HCT116 (cell line): ENCODE results near the gene KIF26A. TPM values are rescaled to one million over a fixed set of nuclear protein-coding genes. Genes with fewer than 3 reads are reported as not detected.

ENCODE experiments used
- ATAC-seq: fragments of 200-7000 bp; cut with Tn5 transposase; 2 replicates; pipeline ENCODE4 v1.9.1; 2020; ENCODE audit warnings: mild to moderate bottlenecking, moderate library complexity
- BruUV-seq: library from RNA; stranded (reverse); fragments of 400-500 nt; replicated peaks from 2 replicates; lab custom pipeline; 2021; lab: Mats Ljungman, UMichigan
- CTCF ChIA-PET: fragments of 300-600 bp; sonication (Branson Sonifier 250); formaldehyde crosslinking; loops from one replicate; lab custom pipeline; 2021; ENCODE audit warnings: antibody characterized with exemption; lab: Charles Lee
- POLR2A ChIA-PET: fragments of 300-600, 350-600 bp; sonication (Branson Sonifier 250); formaldehyde crosslinking; loops from one replicate; lab custom pipeline; 2021; ENCODE audit warnings: antibody characterized with exemption; lab: Charles Lee
- RAD21 ChIA-PET, 2 experiments: fragments of 300-600 bp; sonication (Branson Sonifier 250); formaldehyde crosslinking; loops; one replicate each; lab custom pipeline; 2023; ENCODE audit warnings: low total read pairs in 2 of 2; ENCODE audit not compliant: uncharacterized antibody in 2 of 2, unreplicated experiment in 2 of 2, low non-redundant PET in 1 of 2; lab: Charles Lee
- DNase-seq: peaks from one replicate; pipeline ENCODE4 v3.0.0-alpha.2; 2010; ENCODE audit warnings: low read depth, low spot score
- H2AFZ ChIP-seq: fragments of 200-600 bp; shearing (Covaris generic), sonication (generic); 2 replicates; pipeline ENCODE4 v1.6.1; 2017; ENCODE audit warnings: low read depth, mixed run types, mixed read lengths, antibody characterized with exemption, low read length; ENCODE audit not compliant: poor library complexity, severe bottlenecking
- H3K27ac ChIP-seq: 2 replicates; pipeline ENCODE4 v1.5.1; 2012; ENCODE audit warnings: low read depth, low read length
- H3K27me3 ChIP-seq: fragments of 200-600 bp; sonication (generic); 2 replicates; pipeline ENCODE4 v1.6.1; 2016; ENCODE audit warnings: mixed run types, low read length, mixed read lengths; ENCODE audit not compliant: insufficient read depth
- H3K36me3 ChIP-seq, 2 experiments: fragments of 200-500 bp in 1 of 2; fragments of 200-600 bp in 1 of 2; sonication (Bioruptor generic) in 1 of 2; sonication (generic) in 1 of 2; 2 replicates each; pipeline versions ENCODE4 v1.5.1 to v1.6.1; 2014 to 2016; ENCODE audit warnings: low read length in 2 of 2, inconsistent platforms in 1 of 2, mixed read lengths in 1 of 2, mixed run types in 1 of 2; ENCODE audit not compliant: insufficient read depth in 2 of 2, control insufficient read depth in 1 of 2
- H3K4me1 ChIP-seq, 2 experiments: fragments of 200-600 bp in 1 of 2; sonication (generic) in 1 of 2; 2 replicates each; pipeline versions ENCODE4 v1.5.1 to v1.6.1; 2012 to 2017; ENCODE audit warnings: low read length in 2 of 2, inconsistent platforms in 1 of 2, mild to moderate bottlenecking in 1 of 2, mixed read lengths in 1 of 2, mixed run types in 1 of 2, moderate library complexity in 1 of 2; ENCODE audit not compliant: insufficient read depth in 2 of 2, control insufficient read depth in 1 of 2
- H3K4me2 ChIP-seq: fragments of 200-600 bp; sonication (generic); 2 replicates; pipeline ENCODE4 v1.6.1; 2017; ENCODE audit warnings: mixed run types, low read length, mixed read lengths
- H3K4me3 ChIP-seq, 2 experiments: fragments of 200-600 bp in 1 of 2; sonication (generic) in 1 of 2; replicated peaks in 1 of 2; 2 replicates each; pipeline ENCODE4 v1.5.1; 2011 to 2016; ENCODE audit warnings: low read length in 2 of 2, control low read depth in 1 of 2, low read depth in 1 of 2, mild to moderate bottlenecking in 1 of 2, mixed read lengths in 1 of 2, mixed run types in 1 of 2
- H3K79me2 ChIP-seq: fragments of 200-600 bp; sonication (generic); 2 replicates; pipeline ENCODE4 v1.6.1; 2017; ENCODE audit warnings: mild to moderate bottlenecking, mixed run types, low read length, moderate library complexity, mixed read lengths; ENCODE audit not compliant: insufficient read depth
- H3K9ac ChIP-seq: fragments of 200-600 bp; sonication (generic); 2 replicates; pipeline ENCODE4 v1.6.1; 2016; ENCODE audit warnings: low read length, mixed read lengths
- H3K9me2 ChIP-seq: fragments of 200-600 bp; sonication (generic), shearing (Covaris generic); 2 replicates; pipeline ENCODE4 v1.6.1; 2017; ENCODE audit warnings: mixed run types, mild to moderate bottlenecking, moderate library complexity; ENCODE audit not compliant: insufficient read depth
- H3K9me3 ChIP-seq, 2 experiments: fragments of 200-500 bp in 1 of 2; fragments of 200-600 bp in 1 of 2; sonication (Bioruptor generic) in 1 of 2; sonication (generic) in 1 of 2; 2 replicates each; pipeline ENCODE4 v1.6.1; 2014 to 2017; ENCODE audit warnings: low read length in 2 of 2, mixed read lengths in 2 of 2, inconsistent platforms in 1 of 2, low read depth in 1 of 2, mild to moderate bottlenecking in 1 of 2, mixed run types in 1 of 2, moderate library complexity in 1 of 2; ENCODE audit not compliant: control insufficient read depth in 1 of 2, insufficient read depth in 1 of 2
- H4K20me1 ChIP-seq: fragments of 200-600 bp; sonication (generic), shearing (Covaris generic); 2 replicates; pipeline ENCODE4 v1.6.1; 2017; ENCODE audit warnings: mixed run types, mild to moderate bottlenecking, moderate library complexity; ENCODE audit not compliant: insufficient read depth
- CEBPB ChIP-seq: IDR thresholded peaks from 2 replicates; pipeline ENCODE4 v1.6.1; 2012; ENCODE audit warnings: low read depth
- FOSL1 ChIP-seq: IDR thresholded peaks from 2 replicates; pipeline ENCODE4 v1.6.1; 2012; ENCODE audit warnings: low read depth
- MAX ChIP-seq: IDR thresholded peaks from 2 replicates; pipeline ENCODE4 v1.6.1; 2012
- RAD21 ChIP-seq: IDR thresholded peaks from 2 replicates; pipeline ENCODE4 v1.6.1; 2012; ENCODE audit warnings: low read depth, mild to moderate bottlenecking
- SRF ChIP-seq: IDR thresholded peaks from 2 replicates; pipeline ENCODE4 v1.6.1; 2012; ENCODE audit warnings: low read depth
- YY1 ChIP-seq: IDR thresholded peaks from 2 replicates; pipeline ENCODE4 v1.6.1; 2011; ENCODE audit warnings: low read length, low read depth, moderate library complexity, mild to moderate bottlenecking; ENCODE audit not compliant: insufficient replicate concordance; ENCODE audit errors: extremely low read depth
- intact Hi-C: fragments of 100-400 bp; cut with micrococcal nuclease; formaldehyde crosslinking; loops from 2 replicates; pipeline ENCODE4 v1.10.0; 2022
- total RNA-seq: library from RNA; stranded (reverse); gene quantifications from one replicate; pipeline ENCODE4 v1.2.1, GENCODE V29; 2021; ENCODE audit not compliant: unreplicated experiment
- TF ChIP-seq, protein P1 (sequence below), 3 experiments: fragments of 200-600 bp in 1 of 3; sonication (generic) in 1 of 3; IDR thresholded peaks in 2 of 3; conservative IDR thresholded peaks in 1 of 3; 2 replicates each; pipeline ENCODE4 v1.5.1; 2012 to 2017; ENCODE audit warnings: low read depth in 2 of 3, low read length in 2 of 3, antibody characterized with exemption in 1 of 3, borderline replicate concordance in 1 of 3, control low read depth in 1 of 3, mild to moderate bottlenecking in 1 of 3, mixed read lengths in 1 of 3, mixed run types in 1 of 3, moderate library complexity in 1 of 3; ENCODE audit not compliant: insufficient read depth in 1 of 3

The KIF26A gene
- total RNA-seq, 1 experiment from 2014 or later: 10.2 TPM

- BruUV-seq: no TSS peak
- Histone ChIP-seq H3K9me3 (no peaks in the 10 kb centered on the region), H3K36me3 (no peaks in the 10 kb centered on the region), H3K4me3 (no peak overlapping the region), H4K20me1 (no peaks in the 10 kb centered on the region), H3K27me3 (no peaks in the 10 kb centered on the region), H3K27ac (peak overlapping the region; percentile 22; the same call in 1 of the 2 replicates), H3K9me2 (no peaks in the 10 kb centered on the region), H2AFZ (no peak overlapping the region), H3K4me1 (peaks cover 7 to 12% of the 10 kb centered on the region in 2 experiments; a peak in 3 of 4 replicates), H3K9ac (no peak overlapping the region), H3K79me2 (no peaks in the 10 kb centered on the region), H3K4me2 (no peak overlapping the region)
- ChIA-PET CTCF (no interaction called here), RAD21 (no interaction called here), POLR2A (no interaction called here)
- no peak for DNase-seq
- peak; percentile 10; the same call in 1 of the 2 replicates for ATAC-seq
- TF ChIP-seq, protein P1, sequence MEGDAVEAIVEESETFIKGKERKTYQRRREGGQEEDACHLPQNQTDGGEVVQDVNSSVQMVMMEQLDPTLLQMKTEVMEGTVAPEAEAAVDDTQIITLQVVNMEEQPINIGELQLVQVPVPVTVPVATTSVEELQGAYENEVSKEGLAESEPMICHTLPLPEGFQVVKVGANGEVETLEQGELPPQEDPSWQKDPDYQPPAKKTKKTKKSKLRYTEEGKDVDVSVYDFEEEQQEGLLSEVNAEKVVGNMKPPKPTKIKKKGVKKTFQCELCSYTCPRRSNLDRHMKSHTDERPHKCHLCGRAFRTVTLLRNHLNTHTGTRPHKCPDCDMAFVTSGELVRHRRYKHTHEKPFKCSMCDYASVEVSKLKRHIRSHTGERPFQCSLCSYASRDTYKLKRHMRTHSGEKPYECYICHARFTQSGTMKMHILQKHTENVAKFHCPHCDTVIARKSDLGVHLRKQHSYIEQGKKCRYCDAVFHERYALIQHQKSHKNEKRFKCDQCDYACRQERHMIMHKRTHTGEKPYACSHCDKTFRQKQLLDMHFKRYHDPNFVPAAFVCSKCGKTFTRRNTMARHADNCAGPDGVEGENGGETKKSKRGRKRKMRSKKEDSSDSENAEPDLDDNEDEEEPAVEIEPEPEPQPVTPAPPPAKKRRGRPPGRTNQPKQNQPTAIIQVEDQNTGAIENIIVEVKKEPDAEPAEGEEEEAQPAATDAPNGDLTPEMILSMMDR (IDR thresholded peaks at IDR 0.05 in 2 of 3, conservative IDR thresholded peaks at IDR 0.05 in 1 of 3; ENCODE audit: borderline replicate concordance in 1 of 3, insufficient read depth in 1 of 3, low read depth in 2 of 3, low read length in 2 of 3): no peak
- TF ChIP-seq RAD21: no peak
- TF ChIP-seq YY1: no peak
- no peak for TF ChIP-seq MAX
- TF ChIP-seq CEBPB: no peak
- TF ChIP-seq SRF: no peak
- TF ChIP-seq FOSL1: no peak
- intact Hi-C loops: no loop called here
Measured at GRCh38 chr14:104100171-104101085, 38.0 kb upstream of the KIF26A start.
